ENCODE data around the gene ANKRD36. TPM values are rescaled to one million over a fixed set of nuclear protein-coding genes. Genes with fewer than 3 reads are reported as not detected.
"Not testable (repeated sequence)": the region's sequence is repeated elsewhere in the genome, so short reads cannot be mapped to it uniquely, and the experiment has no call there.

The ANKRD36 gene
- total and polyA plus RNA-seq, 2 donors (not counting 1 experiment from before 2014, with no cell fraction given), result 3.7 to 23.3 TPM

GRCh38 chr2:97210325-97210724, 97.4 kb downstream of the ANKRD36 start:
- no peaks in the 10 kb centered on the region for H3K79me2 ChIP-seq (ENCODE audit: control insufficient read depth, insufficient read depth, low read length)
- H2AFZ ChIP-seq (ENCODE audit: low read length), result no peak overlapping the region
- H4K20me1 ChIP-seq (ENCODE audit: control insufficient read depth, extremely low read depth, insufficient read depth, low read length), result no peaks in the 10 kb centered on the region

DNA sequence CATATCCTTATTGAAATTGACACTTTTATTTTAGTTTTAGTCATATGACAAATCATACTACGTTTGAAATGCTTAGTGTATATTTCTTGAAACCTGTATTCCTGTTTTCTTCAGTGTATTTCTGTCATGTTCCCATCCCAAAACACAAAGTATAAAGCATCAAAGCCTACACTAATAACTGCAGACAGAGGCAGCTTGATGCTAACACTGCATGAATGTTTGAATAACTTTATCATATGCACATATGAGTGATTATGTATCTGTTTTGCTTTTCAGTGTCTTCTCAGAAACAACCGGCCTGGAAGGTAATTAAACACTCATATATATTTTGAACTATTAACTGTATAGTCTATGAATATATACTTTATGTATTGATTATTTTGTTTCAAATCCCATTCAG, 102.1 kb downstream of the ANKRD36 start:
- DNase-seq (ENCODE audit: low read depth in 2 of 2); H3K4me1 ChIP-seq (ENCODE audit: control insufficient read depth, extremely low read depth, insufficient read depth, low read length): not testable (repeated sequence)

More at GRCh38 chr2:97210325-97210724, 97.4 kb downstream of the ANKRD36 start:
- H3K4me1 ChIP-seq (ENCODE audit: control insufficient read depth, extremely low read depth, insufficient read depth, low read length), result no peaks in the 10 kb centered on the region
- no peak overlapping the region for H3K4me2 ChIP-seq (ENCODE audit: extremely low read depth, insufficient read depth, low read length)
- no peaks in the 10 kb centered on the region for H3K27me3 ChIP-seq (ENCODE audit: control insufficient read depth, insufficient read depth, low read length)
- H3K9me3 ChIP-seq (ENCODE audit: control insufficient read depth, insufficient read depth, low read depth, low read length), result no peaks in the 10 kb centered on the region
- H3K4me3 ChIP-seq (replicated peaks in 1 of 4; ENCODE audit: control extremely low read depth in 1 of 4, insufficient read depth in 1 of 4, low read depth in 3 of 4, low read length in 4 of 4), result no peak overlapping the region
- TF ChIP-seq EZH2 (IDR thresholded peaks at IDR 0.05; ENCODE audit: low read length, missing control alignments) (no peak), CTCF (conservative IDR thresholded peaks at IDR 0.05 in 1 of 2, IDR thresholded peaks at IDR 0.05 in 1 of 2; ENCODE audit: low read depth in 1 of 2, low read length in 2 of 2) (no peak)
- DNase-seq (ENCODE audit: low read depth in 2 of 2), result no peak
- H3K27ac ChIP-seq (ENCODE audit: insufficient read depth, low read length), result no peak overlapping the region
- no peak overlapping the region for H3K9ac ChIP-seq (ENCODE audit: insufficient read depth, low read length)
- H3K36me3 ChIP-seq (ENCODE audit: control insufficient read depth, insufficient read depth, low read length), result no peaks in the 10 kb centered on the region

GRCh38 chr2:97230848-97231585, 118.1 kb downstream of the ANKRD36 start:
- H3K79me2 ChIP-seq (ENCODE audit: control insufficient read depth, insufficient read depth, low read length); H3K4me3 ChIP-seq (replicated peaks in 1 of 4; ENCODE audit: control extremely low read depth in 1 of 4, insufficient read depth in 1 of 4, low read depth in 3 of 4, low read length in 4 of 4); H3K9ac ChIP-seq (ENCODE audit: insufficient read depth, low read length); H3K4me2 ChIP-seq (ENCODE audit: extremely low read depth, insufficient read depth, low read length); H3K27ac ChIP-seq (ENCODE audit: insufficient read depth, low read length); H4K20me1 ChIP-seq (ENCODE audit: control insufficient read depth, extremely low read depth, insufficient read depth, low read length); H2AFZ ChIP-seq (ENCODE audit: low read length); H3K9me3 ChIP-seq (ENCODE audit: control insufficient read depth, insufficient read depth, low read depth, low read length); H3K36me3 ChIP-seq (ENCODE audit: control insufficient read depth, insufficient read depth, low read length); H3K4me1 ChIP-seq (ENCODE audit: control insufficient read depth, extremely low read depth, insufficient read depth, low read length); DNase-seq (ENCODE audit: low read depth in 2 of 2); H3K27me3 ChIP-seq (ENCODE audit: control insufficient read depth, insufficient read depth, low read length): not testable (repeated sequence)

More for the DNA sequence above, 102.1 kb downstream of the ANKRD36 start:
- H4K20me1 ChIP-seq (ENCODE audit: control insufficient read depth, extremely low read depth, insufficient read depth, low read length); H2AFZ ChIP-seq (ENCODE audit: low read length); H3K27me3 ChIP-seq (ENCODE audit: control insufficient read depth, insufficient read depth, low read length); H3K36me3 ChIP-seq (ENCODE audit: control insufficient read depth, insufficient read depth, low read length); H3K4me3 ChIP-seq (replicated peaks in 1 of 4; ENCODE audit: control extremely low read depth in 1 of 4, insufficient read depth in 1 of 4, low read depth in 3 of 4, low read length in 4 of 4); H3K9me3 ChIP-seq (ENCODE audit: control insufficient read depth, insufficient read depth, low read depth, low read length); H3K27ac ChIP-seq (ENCODE audit: insufficient read depth, low read length); H3K79me2 ChIP-seq (ENCODE audit: control insufficient read depth, insufficient read depth, low read length); H3K9ac ChIP-seq (ENCODE audit: insufficient read depth, low read length); H3K4me2 ChIP-seq (ENCODE audit: extremely low read depth, insufficient read depth, low read length): not testable (repeated sequence)

DNA sequence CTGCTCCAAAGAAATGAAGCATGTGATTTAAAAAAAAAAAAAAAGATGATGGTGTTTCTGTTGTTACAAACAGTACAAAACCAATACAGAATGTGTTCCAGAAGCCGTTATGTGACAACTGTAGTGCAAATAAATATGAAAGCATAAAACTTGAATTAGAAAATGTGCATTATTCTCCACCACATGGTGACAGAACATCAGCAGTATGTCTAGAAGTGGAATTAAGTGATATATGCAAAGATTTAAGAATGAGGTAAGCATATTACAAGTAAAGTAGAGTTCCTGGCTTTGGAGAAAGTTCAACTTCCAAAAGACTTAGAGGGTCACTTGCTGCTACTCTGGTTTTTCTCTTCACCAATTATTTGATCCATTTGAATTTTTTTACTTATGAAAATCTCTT, 120.0 kb downstream of the ANKRD36 start:
- not testable (repeated sequence) for H3K79me2 ChIP-seq (ENCODE audit: control insufficient read depth, insufficient read depth, low read length); H3K27me3 ChIP-seq (ENCODE audit: control insufficient read depth, insufficient read depth, low read length); H4K20me1 ChIP-seq (ENCODE audit: control insufficient read depth, extremely low read depth, insufficient read depth, low read length); H3K27ac ChIP-seq (ENCODE audit: insufficient read depth, low read length); H3K4me3 ChIP-seq (replicated peaks in 1 of 4; ENCODE audit: control extremely low read depth in 1 of 4, insufficient read depth in 1 of 4, low read depth in 3 of 4, low read length in 4 of 4); H2AFZ ChIP-seq (ENCODE audit: low read length); H3K36me3 ChIP-seq (ENCODE audit: control insufficient read depth, insufficient read depth, low read length); H3K9ac ChIP-seq (ENCODE audit: insufficient read depth, low read length); H3K4me1 ChIP-seq (ENCODE audit: control insufficient read depth, extremely low read depth, insufficient read depth, low read length); H3K4me2 ChIP-seq (ENCODE audit: extremely low read depth, insufficient read depth, low read length); H3K9me3 ChIP-seq (ENCODE audit: control insufficient read depth, insufficient read depth, low read depth, low read length); DNase-seq (ENCODE audit: low read depth in 2 of 2)

- not testable (repeated sequence) for H2AFZ ChIP-seq (ENCODE audit: low read length); H3K27ac ChIP-seq (ENCODE audit: insufficient read depth, low read length); H3K4me2 ChIP-seq (ENCODE audit: extremely low read depth, insufficient read depth, low read length); H3K4me3 ChIP-seq (replicated peaks in 1 of 4; ENCODE audit: control extremely low read depth in 1 of 4, insufficient read depth in 1 of 4, low read depth in 3 of 4, low read length in 4 of 4); H3K4me1 ChIP-seq (ENCODE audit: control insufficient read depth, extremely low read depth, insufficient read depth, low read length); H3K36me3 ChIP-seq (ENCODE audit: control insufficient read depth, insufficient read depth, low read length); DNase-seq (ENCODE audit: low read depth in 2 of 2); H4K20me1 ChIP-seq (ENCODE audit: control insufficient read depth, extremely low read depth, insufficient read depth, low read length); H3K27me3 ChIP-seq (ENCODE audit: control insufficient read depth, insufficient read depth, low read length); H3K9ac ChIP-seq (ENCODE audit: insufficient read depth, low read length); H3K79me2 ChIP-seq (ENCODE audit: control insufficient read depth, insufficient read depth, low read length); H3K9me3 ChIP-seq (ENCODE audit: control insufficient read depth, insufficient read depth, low read depth, low read length)
These were observed 120.8 kb downstream of the ANKRD36 start for GRCh38 chr2:97233660-97234295.

DNA sequence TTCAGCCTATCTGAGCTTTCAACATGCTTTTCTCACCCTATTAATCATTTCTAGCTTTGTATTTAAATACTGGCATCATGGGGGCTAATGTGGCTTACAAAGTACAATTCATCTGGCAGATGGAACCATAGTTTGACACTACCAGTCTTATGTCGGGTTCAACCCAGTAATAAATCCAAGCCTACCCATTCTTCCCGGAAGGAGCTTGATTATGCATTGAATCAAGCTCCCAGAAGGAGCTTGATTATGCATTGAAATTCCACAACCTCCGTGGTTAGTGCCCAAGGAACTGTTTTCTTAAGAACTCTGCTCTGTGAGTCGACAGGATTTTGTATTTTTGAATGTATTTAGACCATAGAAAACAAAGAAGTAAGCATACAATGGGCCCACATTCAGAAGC, 148.2 kb downstream of the ANKRD36 start:
- H3K4me1 ChIP-seq (ENCODE audit: control insufficient read depth, extremely low read depth, insufficient read depth, low read length); H3K4me2 ChIP-seq (ENCODE audit: extremely low read depth, insufficient read depth, low read length); H3K27ac ChIP-seq (ENCODE audit: insufficient read depth, low read length); H2AFZ ChIP-seq (ENCODE audit: low read length); H4K20me1 ChIP-seq (ENCODE audit: control insufficient read depth, extremely low read depth, insufficient read depth, low read length); H3K9ac ChIP-seq (ENCODE audit: insufficient read depth, low read length); H3K9me3 ChIP-seq (ENCODE audit: control insufficient read depth, insufficient read depth, low read depth, low read length); H3K36me3 ChIP-seq (ENCODE audit: control insufficient read depth, insufficient read depth, low read length); H3K27me3 ChIP-seq (ENCODE audit: control insufficient read depth, insufficient read depth, low read length); H3K4me3 ChIP-seq (replicated peaks in 1 of 4; ENCODE audit: control extremely low read depth in 1 of 4, insufficient read depth in 1 of 4, low read depth in 3 of 4, low read length in 4 of 4); H3K79me2 ChIP-seq (ENCODE audit: control insufficient read depth, insufficient read depth, low read length); DNase-seq (ENCODE audit: low read depth in 2 of 2): not testable (repeated sequence)

Measured in fibroblast of lung (primary cell).